ELF-1 (cell line): ENCODE data around the gene UVSSA.
A peak's percentile ranks its signal among the peaks of the same experiment; 100 is the strongest.

Experiments
- DNase-seq: peaks from one replicate; pipeline ENCODE4 v3.0.0-alpha.2; 2016; ENCODE audit warnings: low read depth, low spot score

Gene UVSSA

GRCh38 chr4:1407657-1408333, 60.8 kb downstream of the UVSSA start:
- no peak for DNase-seq

DNA sequence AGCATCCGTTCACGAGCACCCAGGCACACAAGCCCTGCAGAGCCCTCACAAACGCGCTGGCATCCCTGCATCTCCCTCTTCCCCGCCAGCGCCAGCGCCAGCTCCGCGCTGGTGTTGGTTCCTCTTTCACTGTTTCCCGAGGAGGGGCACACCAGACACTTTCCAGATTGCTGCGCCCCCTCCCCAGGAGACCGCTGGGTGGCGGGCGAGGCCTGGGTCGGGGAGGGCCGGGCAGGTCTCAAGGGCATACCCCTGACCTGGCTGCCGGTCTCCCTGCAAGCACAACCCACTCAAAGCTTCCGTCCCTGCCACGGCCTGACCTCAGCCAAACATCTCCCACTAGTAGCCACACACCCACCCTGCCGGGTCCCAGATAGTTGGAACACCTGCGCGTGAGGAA, 61.4 kb downstream of the UVSSA start:
- peak; percentile 52 for DNase-seq

DNA sequence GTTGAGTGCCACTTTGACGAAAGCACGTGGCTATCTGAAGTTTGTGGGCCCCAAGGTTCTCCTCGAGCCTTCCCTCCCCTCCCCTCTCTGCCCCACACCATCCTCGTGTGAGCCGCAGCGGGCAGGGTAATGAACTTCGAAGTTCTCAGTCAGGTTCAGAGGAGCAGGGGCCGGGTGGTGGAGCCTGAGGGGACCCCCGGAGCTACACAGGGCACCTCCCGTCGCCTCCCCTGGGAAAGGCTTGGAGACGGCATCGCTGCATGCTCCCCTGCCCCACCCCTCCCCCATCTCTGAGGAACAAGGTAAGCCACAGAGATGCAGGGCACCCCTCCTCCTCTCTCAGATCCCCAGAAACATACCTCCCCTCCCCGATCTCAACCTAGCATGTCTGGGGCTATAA, 62.1 kb downstream of the UVSSA start:
- DNase-seq: no peak

- DNase-seq: no peak
These were observed 62.8 kb downstream of the UVSSA start for GRCh38 chr4:1409491-1410425.

GRCh38 chr4:1410491-1411325, 63.7 kb downstream of the UVSSA start:
- DNase-seq: peak; percentile 93

GRCh38 chr4:1411436-1412375, 64.7 kb downstream of the UVSSA start:
- no peak for DNase-seq

DNA sequence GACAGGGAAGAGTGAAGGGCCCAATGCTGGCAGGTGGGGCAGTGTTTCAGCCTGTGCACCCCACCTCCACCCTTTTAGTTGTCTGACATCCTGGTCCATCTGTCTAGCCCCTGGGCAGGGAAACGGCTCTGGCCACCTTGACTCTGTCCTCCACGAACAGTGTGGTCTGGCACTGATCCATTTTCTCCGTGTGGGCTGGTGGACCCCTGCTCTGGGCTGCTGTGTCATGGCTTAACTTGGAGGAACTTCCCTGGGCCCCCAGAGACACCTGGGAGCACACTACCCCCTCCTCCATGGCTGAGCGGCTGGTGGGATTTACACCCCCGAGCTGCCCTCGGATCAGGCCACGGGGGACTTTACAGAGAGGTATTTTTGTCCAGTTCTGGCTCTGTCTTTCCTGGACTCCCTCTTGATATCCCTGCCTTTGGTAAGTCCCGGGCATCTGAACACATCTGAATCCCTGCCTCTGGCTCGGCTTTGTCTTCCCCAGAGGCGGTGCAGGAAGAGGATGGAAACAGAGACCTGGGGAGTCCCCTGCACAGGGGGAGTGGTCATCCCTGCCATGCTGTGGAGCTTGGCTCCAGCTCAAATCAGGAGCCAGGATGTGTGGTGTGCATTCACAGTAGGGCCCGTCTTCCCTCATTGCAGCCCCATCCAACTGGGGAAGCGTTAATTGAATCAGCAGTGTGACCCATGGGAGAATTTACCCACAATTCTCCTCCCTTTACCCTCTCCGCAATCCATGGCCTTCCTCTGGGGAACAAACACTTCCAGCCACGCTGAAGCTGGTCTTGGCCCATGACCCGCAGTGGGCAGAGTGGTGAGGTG, 65.6 kb downstream of the UVSSA start:
- DNase-seq: no peak

DNA sequence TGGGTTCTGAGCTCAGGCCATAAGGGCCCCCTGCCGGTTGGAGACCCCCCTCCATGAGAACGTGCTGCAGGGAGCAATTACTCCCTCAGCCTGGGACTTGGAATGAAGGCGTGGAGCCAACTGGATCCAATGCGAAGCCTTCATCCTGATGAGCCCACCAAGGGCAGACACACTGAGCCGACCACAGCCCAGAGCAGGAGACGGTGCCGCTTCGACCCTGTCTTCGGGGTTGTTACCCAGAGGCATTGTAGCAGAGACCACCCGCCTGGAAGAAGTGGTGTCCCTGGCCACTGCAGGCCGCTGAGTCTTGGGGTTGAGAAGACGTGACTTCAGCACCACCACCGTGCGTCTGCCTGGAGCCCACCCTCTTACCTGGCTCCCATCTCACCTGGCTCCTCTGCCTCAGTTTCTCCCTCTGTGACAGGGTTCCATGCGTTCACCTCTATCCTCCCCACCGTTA, 66.2 kb downstream of the UVSSA start:
- DNase-seq: no peak

DNA sequence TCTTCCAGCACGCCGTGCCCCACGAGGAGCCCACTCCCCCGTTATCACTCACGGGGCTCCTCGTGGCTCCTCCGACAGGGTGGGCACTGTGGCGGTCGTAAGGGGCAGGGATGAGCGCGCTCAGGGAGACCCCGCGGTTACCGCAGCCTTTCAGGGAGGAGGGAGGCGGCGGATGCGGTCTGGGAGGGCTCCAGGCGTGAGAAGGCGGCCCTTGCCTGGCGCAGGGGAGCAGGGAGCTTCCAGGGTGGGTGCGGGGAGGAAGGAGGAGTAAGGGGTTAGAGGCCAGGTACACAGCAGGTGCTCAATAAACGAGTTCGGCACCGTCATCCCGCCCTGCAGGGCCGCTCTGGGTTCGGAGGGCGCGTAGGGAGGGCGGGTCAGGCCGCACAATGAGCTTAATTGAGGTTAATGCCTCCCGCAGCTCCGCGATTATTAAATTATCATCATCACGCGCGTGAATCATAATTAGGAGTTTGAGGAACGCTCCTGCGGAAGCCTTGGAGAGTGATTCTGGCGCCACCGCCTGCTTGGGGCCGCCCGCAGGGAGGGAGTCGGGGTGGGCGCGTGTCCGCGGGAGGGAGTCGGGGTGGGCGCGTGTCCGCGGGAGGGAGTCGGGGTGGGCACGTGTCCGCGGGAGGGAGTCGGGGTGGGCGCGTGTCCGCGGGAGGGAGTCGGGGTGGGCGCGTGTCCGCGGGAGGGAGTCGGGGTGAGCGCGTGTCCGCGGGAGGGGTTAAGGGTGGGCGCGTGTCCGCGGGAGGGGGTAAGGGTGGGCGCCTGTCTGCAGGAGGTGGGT, 66.9 kb downstream of the UVSSA start:
- DNase-seq: no peak

DNA sequence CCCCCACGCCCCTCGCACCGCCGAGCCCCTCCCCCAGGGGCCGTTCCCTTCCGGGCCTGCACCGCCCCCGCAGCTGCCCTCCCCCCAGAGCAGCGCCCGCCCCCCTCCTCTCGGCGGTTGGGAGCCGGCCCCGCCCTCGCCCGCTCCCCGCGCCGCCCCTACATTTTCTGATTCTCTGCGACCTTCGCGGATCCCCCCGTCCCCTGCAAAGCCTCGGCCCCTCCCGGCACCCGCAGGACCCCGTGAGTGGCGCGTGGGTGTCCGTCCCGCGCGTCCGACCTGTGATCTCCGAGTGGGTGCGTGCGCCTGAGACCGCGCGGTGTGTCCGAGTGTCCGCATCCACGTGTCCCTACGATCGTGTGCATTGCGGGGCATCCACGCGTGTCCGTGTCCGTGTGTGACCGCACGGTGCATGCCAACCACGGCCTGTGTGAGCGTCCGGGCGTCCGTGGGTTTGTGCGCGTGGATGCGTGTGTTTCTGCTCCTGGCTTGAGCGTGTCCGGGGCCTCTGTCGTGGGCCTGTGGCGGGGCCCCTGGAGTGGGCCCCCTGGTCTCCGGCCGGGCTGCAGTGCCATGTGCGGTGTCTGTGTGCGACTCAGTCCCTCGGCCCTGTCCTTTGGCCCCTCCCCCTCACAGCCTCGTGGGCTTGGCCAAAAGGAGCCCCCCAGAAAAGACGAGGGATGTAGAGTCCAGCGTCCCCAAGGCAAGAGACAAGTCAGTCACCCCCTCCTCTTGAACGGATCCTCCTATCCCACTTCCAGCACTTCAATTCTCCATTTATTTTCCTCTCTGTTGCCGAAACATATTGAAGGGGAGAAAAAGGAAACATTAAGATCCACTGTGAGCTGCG, 68.0 kb downstream of the UVSSA start:
- no peak for DNase-seq

DNA sequence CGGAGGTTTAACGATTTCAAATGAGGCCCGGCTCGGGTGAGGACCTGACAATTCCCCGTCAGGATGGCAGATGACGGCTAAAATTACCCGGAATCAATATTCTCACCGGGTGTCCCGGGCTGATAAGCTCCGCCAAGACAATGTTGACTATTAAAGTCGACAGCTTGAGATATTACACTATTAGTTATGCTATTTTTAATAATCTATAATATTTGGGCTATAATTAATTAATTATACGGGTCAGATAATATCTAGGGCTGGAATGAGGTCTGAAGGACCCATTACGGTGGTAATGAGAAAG, 68.6 kb downstream of the UVSSA start:
- no peak for DNase-seq

GRCh38 chr4:1416051-1416947, 69.3 kb downstream of the UVSSA start:
- no peak for DNase-seq

- DNase-seq: no peak
These were observed 69.9 kb downstream of the UVSSA start for GRCh38 chr4:1416948-1417260.

DNA sequence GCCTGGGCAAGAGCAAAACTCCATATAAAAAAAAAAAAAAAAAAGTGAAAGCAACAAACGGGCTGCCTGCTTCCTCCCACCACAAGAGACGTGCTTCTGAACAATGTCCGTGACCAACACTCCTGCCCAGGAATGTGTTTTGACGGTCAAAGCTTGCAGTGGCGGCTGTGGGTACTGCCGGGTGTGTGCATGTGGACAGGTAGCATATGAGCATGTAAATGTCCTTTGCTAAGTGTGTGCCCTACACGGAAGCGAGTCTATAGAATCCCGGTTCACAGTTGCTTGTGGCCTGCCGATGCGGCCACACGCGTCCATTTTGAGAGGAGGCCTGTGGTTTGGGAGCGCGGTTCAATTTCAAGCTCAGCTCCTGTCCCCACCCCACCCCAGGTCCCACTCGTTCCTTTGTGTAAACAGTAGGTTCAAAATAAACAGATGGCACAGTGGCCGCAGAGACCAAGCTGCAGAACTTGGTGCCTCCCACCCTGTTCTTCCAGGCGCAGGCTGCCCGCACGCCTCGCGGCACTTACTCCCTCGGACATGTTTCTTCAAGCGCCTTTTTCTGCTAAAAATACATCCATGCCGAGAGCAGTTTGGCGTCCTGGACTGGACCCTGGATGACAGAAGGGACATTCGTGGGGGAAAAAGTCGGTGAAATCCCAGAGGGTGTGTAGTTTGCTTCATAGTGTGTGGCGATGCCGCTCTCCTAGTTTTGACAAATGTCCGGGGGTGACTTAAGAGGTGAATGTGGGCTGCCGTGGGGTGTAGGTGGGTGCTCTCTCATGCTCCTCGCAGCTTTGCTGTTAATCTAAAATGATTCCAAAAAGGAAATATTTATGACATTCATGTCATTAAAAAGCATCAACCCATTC, 70.7 kb downstream of the UVSSA start:
- no peak for DNase-seq

DNA sequence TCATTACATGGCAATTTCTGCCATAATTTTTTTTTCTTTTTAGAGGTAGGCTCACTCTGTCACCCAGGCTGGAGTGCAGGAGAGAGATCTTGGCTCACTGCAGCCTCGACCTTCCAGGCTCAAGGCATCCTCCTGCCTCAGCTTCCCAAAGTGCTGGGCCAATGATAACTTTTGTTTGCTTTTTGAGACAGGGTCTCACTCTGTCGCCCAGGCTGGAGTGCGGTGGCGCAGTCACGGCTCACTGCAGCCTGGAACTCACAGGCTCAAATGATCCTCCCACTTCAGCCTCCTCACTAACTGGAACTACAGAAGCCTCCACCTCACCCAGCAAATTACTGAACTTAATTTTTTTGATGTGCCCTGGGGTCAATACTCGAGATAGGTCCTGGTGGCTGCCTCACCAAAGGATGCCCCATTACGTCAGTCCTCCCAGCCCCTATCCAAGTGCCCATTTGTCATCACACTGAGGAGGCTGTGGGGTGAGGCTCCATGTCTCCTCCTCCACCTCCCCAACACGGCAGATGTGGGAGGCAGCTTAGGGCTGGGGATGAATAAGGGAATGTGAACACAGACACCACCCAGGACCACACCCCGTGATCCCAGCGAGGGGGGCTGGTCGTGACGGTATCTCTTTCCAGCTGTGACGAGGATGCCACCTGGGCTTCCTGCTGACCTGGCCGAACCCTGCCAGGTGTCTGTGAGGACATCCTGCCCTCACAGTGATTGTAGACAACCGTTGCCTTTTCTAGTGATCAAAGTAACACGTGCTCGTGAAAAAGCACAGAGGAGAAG, 71.7 kb downstream of the UVSSA start:
- DNase-seq: no peak

DNA sequence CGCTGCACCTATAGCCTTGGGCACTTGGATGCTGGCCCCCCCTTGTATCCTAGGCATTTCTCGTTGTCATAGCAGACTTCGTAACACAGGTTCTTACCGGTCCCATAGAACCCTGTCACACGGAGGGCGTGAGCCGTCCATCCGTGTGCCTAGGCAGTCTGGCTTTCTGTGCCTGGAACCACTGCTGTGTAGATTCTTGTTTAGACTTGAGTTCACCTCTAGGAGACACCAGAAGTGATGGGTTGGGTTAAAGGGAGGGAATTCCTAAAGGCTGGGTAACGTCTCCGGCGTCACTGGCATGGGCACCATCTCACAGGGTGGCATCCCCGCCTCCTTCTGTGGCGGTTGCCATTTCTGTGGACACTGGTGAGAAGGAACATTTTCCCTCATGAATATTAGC, 72.7 kb downstream of the UVSSA start:
- no peak for DNase-seq
